MCF 10A (cell line): ENCODE data around the gene SEMA3E. TPM values are rescaled to one million over a fixed set of nuclear protein-coding genes. Genes with fewer than 3 reads are reported as not detected.

ENCODE experiments used
- BruUV-seq: library from RNA; stranded (reverse); fragments of 400-500 nt; replicated peaks from 2 replicates; lab custom pipeline; 2021; lab: Mats Ljungman, UMichigan
- CTCF ChIA-PET: fragments of 300-600 bp; sonication (Branson Sonifier 250); formaldehyde crosslinking; extraction: SDS; loops from one replicate; lab custom pipeline; 2021; ENCODE audit warnings: antibody characterized with exemption, inconsistent platforms; lab: Yijun Ruan, JAX
- POLR2A ChIA-PET: fragments of 300-600, 350-650 bp; sonication (Branson Sonifier 250); formaldehyde crosslinking; extraction: SDS; loops from one replicate; lab custom pipeline; 2020; ENCODE audit warnings: antibody characterized with exemption, inconsistent platforms; lab: Yijun Ruan, JAX
- DNase-seq: peaks from one replicate; pipeline ENCODE4 v3.0.0-alpha.2; 2018; ENCODE audit not compliant: unreplicated experiment
- H3K27ac Mint-ChIP-seq: one replicate; pipeline ENCODE4 v1.8.0; 2022; ENCODE audit warnings: mild to moderate bottlenecking, low read depth, mixed read lengths; ENCODE audit not compliant: unreplicated experiment
- H3K27me3 Mint-ChIP-seq: one replicate; pipeline ENCODE4 v1.8.0; 2022; ENCODE audit warnings: mixed read lengths; ENCODE audit not compliant: insufficient read depth, unreplicated experiment
- H3K36me3 Mint-ChIP-seq: one replicate; pipeline ENCODE4 v1.8.0; 2022; ENCODE audit warnings: mild to moderate bottlenecking, moderate library complexity, mixed read lengths; ENCODE audit not compliant: insufficient read depth, unreplicated experiment
- H3K4me1 Mint-ChIP-seq: one replicate; pipeline ENCODE4 v1.8.0; 2022; ENCODE audit warnings: mixed read lengths; ENCODE audit not compliant: insufficient read depth, unreplicated experiment
- H3K4me3 Mint-ChIP-seq: one replicate; pipeline ENCODE4 v1.8.0; 2022; ENCODE audit warnings: mild to moderate bottlenecking, moderate library complexity, mixed read lengths; ENCODE audit not compliant: unreplicated experiment
- H3K9me3 Mint-ChIP-seq: one replicate; pipeline ENCODE4 v1.8.0; 2022; ENCODE audit warnings: mixed read lengths; ENCODE audit not compliant: unreplicated experiment
- intact Hi-C: fragments of 100-400 bp; cut with micrococcal nuclease; formaldehyde crosslinking; loops from 2 replicates; pipeline ENCODE4 v1.14.1; 2022
- total RNA-seq: library from RNA; stranded (reverse); gene quantifications from 2 replicates; pipeline ENCODE4 v1.2.3, GENCODE V29; 2022
- TF ChIP-seq, protein P1 (sequence below): fragments of 200-600 bp; IDR thresholded peaks from one replicate; pipeline ENCODE4 v1.8.0; 2022; ENCODE audit warnings: antibody characterized with exemption, mild to moderate bottlenecking; ENCODE audit not compliant: unreplicated experiment

The SEMA3E gene
- total RNA-seq, 1 experiment from 2014 or later, result 0.51 TPM

DNA sequence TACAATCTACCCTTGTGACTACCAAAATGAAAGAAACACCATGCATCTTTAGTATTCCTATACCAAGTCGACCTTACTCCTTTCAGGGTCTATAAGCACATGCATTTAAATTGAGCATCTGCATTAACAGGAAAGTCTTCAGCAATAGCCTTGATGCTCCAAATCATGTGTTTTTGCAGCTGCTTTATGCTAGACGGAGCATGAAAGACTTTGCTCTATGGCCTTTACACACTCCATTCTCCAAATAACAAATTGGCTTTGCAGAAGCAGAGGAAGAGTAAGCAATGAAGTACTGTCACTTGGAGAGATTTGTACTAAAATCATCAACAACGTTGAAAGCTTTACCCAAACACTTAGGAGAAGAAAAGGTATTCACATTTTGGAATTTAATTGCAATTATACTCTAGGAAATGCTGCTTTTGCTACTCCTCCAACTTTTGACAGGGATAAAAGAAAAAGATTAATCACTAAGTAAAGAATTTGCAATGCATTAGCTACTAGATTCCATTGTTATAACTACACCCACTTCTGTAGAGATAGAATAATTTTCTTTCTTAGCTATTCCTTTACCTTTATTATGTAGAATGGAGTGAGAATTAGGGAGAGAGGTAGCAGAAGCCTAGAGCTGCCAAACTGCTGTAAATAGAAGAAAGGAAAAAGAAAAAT is 131.8 kb downstream of the SEMA3E start:
- no peak overlapping the region for H3K4me3 Mint-ChIP-seq
- POLR2A ChIA-PET, result no interaction called here
- no TSS peak for BruUV-seq
- H3K27me3 Mint-ChIP-seq, result no peaks in the 10 kb centered on the region
- H3K9me3 Mint-ChIP-seq, result no peaks in the 10 kb centered on the region
- H3K4me1 Mint-ChIP-seq, result peaks cover 5% of the 10 kb centered on the region
- TF ChIP-seq, protein P1, sequence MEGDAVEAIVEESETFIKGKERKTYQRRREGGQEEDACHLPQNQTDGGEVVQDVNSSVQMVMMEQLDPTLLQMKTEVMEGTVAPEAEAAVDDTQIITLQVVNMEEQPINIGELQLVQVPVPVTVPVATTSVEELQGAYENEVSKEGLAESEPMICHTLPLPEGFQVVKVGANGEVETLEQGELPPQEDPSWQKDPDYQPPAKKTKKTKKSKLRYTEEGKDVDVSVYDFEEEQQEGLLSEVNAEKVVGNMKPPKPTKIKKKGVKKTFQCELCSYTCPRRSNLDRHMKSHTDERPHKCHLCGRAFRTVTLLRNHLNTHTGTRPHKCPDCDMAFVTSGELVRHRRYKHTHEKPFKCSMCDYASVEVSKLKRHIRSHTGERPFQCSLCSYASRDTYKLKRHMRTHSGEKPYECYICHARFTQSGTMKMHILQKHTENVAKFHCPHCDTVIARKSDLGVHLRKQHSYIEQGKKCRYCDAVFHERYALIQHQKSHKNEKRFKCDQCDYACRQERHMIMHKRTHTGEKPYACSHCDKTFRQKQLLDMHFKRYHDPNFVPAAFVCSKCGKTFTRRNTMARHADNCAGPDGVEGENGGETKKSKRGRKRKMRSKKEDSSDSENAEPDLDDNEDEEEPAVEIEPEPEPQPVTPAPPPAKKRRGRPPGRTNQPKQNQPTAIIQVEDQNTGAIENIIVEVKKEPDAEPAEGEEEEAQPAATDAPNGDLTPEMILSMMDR, result no peak
- intact Hi-C loops, result no loop called here
- CTCF ChIA-PET, result interaction anchor here (0.9 kb wide), 1 partner anchor 49 kb away, joined by 3 read pairs; no protein-coding TSS in a partner anchor
- H3K36me3 Mint-ChIP-seq, result no peaks in the 10 kb centered on the region
- H3K27ac Mint-ChIP-seq, result no peak overlapping the region
- DNase-seq, result no peak

- H3K4me1 Mint-ChIP-seq, result peaks cover 5% of the 10 kb centered on the region
- ChIA-PET POLR2A (no interaction called here), CTCF (interaction anchor here (0.8 kb wide), 1 partner anchor 12 kb away, joined by 5 read pairs; no protein-coding TSS in a partner anchor)
- H3K36me3 Mint-ChIP-seq, result no peaks in the 10 kb centered on the region
- no peak overlapping the region for H3K4me3 Mint-ChIP-seq
- DNase-seq, result no peak
- TF ChIP-seq, protein P1, result no peak
- H3K27ac Mint-ChIP-seq, result no peak overlapping the region
- no peaks in the 10 kb centered on the region for H3K9me3 Mint-ChIP-seq
- no TSS peak for BruUV-seq
- intact Hi-C loops, result loop anchor here (2.0 kb wide), 1 partner anchor 104 kb away; no protein-coding TSS in a partner anchor
- H3K27me3 Mint-ChIP-seq, result no peaks in the 10 kb centered on the region
These were observed 134.0 kb downstream of the SEMA3E start for GRCh38 chr7:83514977-83515376.

- intact Hi-C loops, result no loop called here
- TF ChIP-seq, protein P1, result no peak
- H3K27ac Mint-ChIP-seq, result no peak overlapping the region
- ChIA-PET POLR2A (no interaction called here), CTCF (no interaction called here)
- no peaks in the 10 kb centered on the region for H3K27me3 Mint-ChIP-seq
- no peaks in the 10 kb centered on the region for H3K36me3 Mint-ChIP-seq
- no peaks in the 10 kb centered on the region for H3K9me3 Mint-ChIP-seq
- no peak for DNase-seq
- H3K4me3 Mint-ChIP-seq, result no peak overlapping the region
- no peaks in the 10 kb centered on the region for H3K4me1 Mint-ChIP-seq
- BruUV-seq, result no TSS peak
These were observed 139.5 kb downstream of the SEMA3E start for GRCh38 chr7:83509255-83510021.

DNA sequence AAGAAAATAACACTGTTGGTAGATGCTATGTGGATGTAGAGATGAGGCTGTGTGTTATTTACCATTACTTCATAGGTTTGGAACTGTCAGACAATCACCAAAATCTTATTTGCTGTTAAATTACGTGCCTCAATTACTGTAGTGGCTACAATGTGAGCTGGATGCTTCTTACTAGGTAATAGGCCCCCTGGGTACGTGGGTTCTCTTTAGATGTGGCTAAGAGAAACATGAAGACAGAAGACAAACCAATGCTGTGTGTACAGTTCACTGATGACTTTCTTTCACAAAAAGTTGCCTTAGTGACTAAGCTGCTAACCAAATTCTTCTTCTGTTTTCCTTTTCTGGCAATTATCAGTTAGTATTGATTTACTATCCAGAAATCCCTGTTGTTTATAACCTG is 144.6 kb downstream of the SEMA3E start:
- Mint-ChIP-seq H3K27ac (no peak overlapping the region), H3K4me1 (no peaks in the 10 kb centered on the region), H3K4me3 (no peak overlapping the region), H3K27me3 (no peaks in the 10 kb centered on the region), H3K9me3 (no peaks in the 10 kb centered on the region), H3K36me3 (no peaks in the 10 kb centered on the region)
- no peak for DNase-seq
- TF ChIP-seq, protein P1, result no peak
- BruUV-seq, result no TSS peak
- POLR2A ChIA-PET, result no interaction called here
- intact Hi-C loops, result no loop called here
- CTCF ChIA-PET, result interaction anchor here (1.0 kb wide), 1 partner anchor 18 kb away, joined by 4 read pairs; no protein-coding TSS in a partner anchor
